ENCODE data around the gene ROR2. TPM values are rescaled to one million over a fixed set of nuclear protein-coding genes. Genes with fewer than 3 reads are reported as not detected.

Gene ROR2
- total and polyA plus RNA-seq, 2 of the 13 experiments (the other 11 are each of a cell fraction or from before 2014, with no cell fraction given): not detected

- FAIRE-seq (no peak), DNase-seq (ENCODE audit: low spot score) (no peak), ATAC-seq (no peak)
- Histone ChIP-seq H3K27me3 (ENCODE audit: control insufficient read depth in 1 of 2, insufficient read depth in 2 of 2, low read length in 2 of 2) (peaks cover 5 to 32% of the 10 kb centered on the region in 2 experiments; a peak in 3 of 5 replicates), H4K20me1 (ENCODE audit: insufficient read depth, low read length) (no peaks in the 10 kb centered on the region), H2AFZ (ENCODE audit: low read length) (no peak overlapping the region), H3K27ac (ENCODE audit: extremely low read length, insufficient read depth, low read length) (no peak overlapping the region), H3K4me1 (ENCODE audit: insufficient read depth, low read length) (no peaks in the 10 kb centered on the region), H3K9ac (ENCODE audit: insufficient read depth, low read depth, low read length) (no peak overlapping the region), H3K4me3 (replicated peaks in 1 of 3; ENCODE audit: insufficient read depth in 1 of 3, low read depth in 2 of 3, low read length in 3 of 3) (no peak overlapping the region), H3K79me2 (ENCODE audit: insufficient read depth, low read length) (no peaks in the 10 kb centered on the region), H3K36me3 (replicated peaks in 1 of 2; ENCODE audit: control insufficient read depth in 1 of 2, insufficient read depth in 2 of 2, low read length in 2 of 2) (no peaks in the 10 kb centered on the region), H3K9me3 (ENCODE audit: low read length) (no peaks in the 10 kb centered on the region), H3K4me2 (ENCODE audit: low read depth, low read length) (no peak overlapping the region)
- TF ChIP-seq YEATS2 (CRISPR knock-in tag; IDR thresholded peaks at IDR 0.05; ENCODE audit: borderline replicate concordance): no peak
- TF ChIP-seq CC2D1A (CRISPR knock-in tag; IDR thresholded peaks at IDR 0.05): no peak
- TF ChIP-seq ZFYVE20 (CRISPR knock-in tag; IDR thresholded peaks at IDR 0.05; ENCODE audit: borderline replicate concordance, low read depth): no peak
- no peak for TF ChIP-seq ZNF274 (CRISPR knock-in tag; IDR thresholded peaks at IDR 0.05)
- TF ChIP-seq HOMEZ (CRISPR knock-in tag; IDR thresholded peaks at IDR 0.05; ENCODE audit: low read depth): no peak
- no peak for TF ChIP-seq SNAPC5 (CRISPR knock-in tag; IDR thresholded peaks at IDR 0.05; ENCODE audit: borderline replicate concordance)
- no peak for TF ChIP-seq SCMH1 (CRISPR knock-in tag; IDR thresholded peaks at IDR 0.05; ENCODE audit: borderline replicate concordance)
- no peak for TF ChIP-seq ZNF546 (CRISPR knock-in tag; conservative IDR thresholded peaks at IDR 0.05)
- TF ChIP-seq ZNF317 (CRISPR knock-in tag; IDR thresholded peaks at IDR 0.05): no peak
- no peak for TF ChIP-seq ZNF83 (CRISPR knock-in tag; IDR thresholded peaks at IDR 0.05; ENCODE audit: borderline replicate concordance)
- no peak for TF ChIP-seq IRX3 (CRISPR knock-in tag; IDR thresholded peaks at IDR 0.05; ENCODE audit: borderline replicate concordance, low read depth)
- no peak for TF ChIP-seq ZNF143 (CRISPR knock-in tag; IDR thresholded peaks at IDR 0.05)
- no peak for TF ChIP-seq ZNF713 (CRISPR knock-in tag; IDR thresholded peaks at IDR 0.05)
- TF ChIP-seq ARID3A (IDR thresholded peaks at IDR 0.05; ENCODE audit: low read depth, low read length): no peak
- no peak for TF ChIP-seq HDAC2 (CRISPR knock-in tag; IDR thresholded peaks at IDR 0.05)
- TF ChIP-seq ZSCAN12 (CRISPR knock-in tag; IDR thresholded peaks at IDR 0.05): no peak
- TF ChIP-seq ATF4 (CRISPR knock-in tag; IDR thresholded peaks at IDR 0.05): no peak
- no peak for TF ChIP-seq PCBP2 (optimal IDR thresholded peaks at IDR 0.05; ENCODE audit: low read depth, low read length, poor library complexity, severe bottlenecking)
- no peak for TF ChIP-seq E2F5 (CRISPR knock-in tag; conservative IDR thresholded peaks at IDR 0.05)
- POLR2A ChIA-PET: no interaction called here
- WGBS (ENCODE audit: low lambda C conversion rate): 24% methylated on average over 2 of the region's 2 CpGs
- in situ Hi-C loops (cut with HindIII; ENCODE audit: extremely low pct_ligation_motif_present, low pct_unique_long_range_greater_than_20kb): no loop called here
- intact Hi-C loops (cut with micrococcal nuclease; ENCODE audit: unreplicated experiment): no loop called here
- BruUV-seq (replicated peaks): no TSS peak
- CTCF ChIA-PET (ENCODE audit: low intra/inter-chr PET ratio, low total read pairs): no interaction called here
Measured at GRCh38 chr9:91911657-91912056, 38.4 kb downstream of the ROR2 start.
